Liver (tissue), 9 donors: ENCODE results near the gene NOP16. TPM values are rescaled to one million over a fixed set of nuclear protein-coding genes. Genes with fewer than 3 reads are reported as not detected.

Experiments used
- DNase-seq: peaks from one replicate; pipeline ENCODE4 v3.0.0-alpha.2; 2017; ENCODE audit warnings: low spot score
- H3K27ac ChIP-seq, 2 donors: one replicate each; pipeline ENCODE4 v1.7.0; 2013; ENCODE audit warnings: inconsistent platforms in 2 of 2, low read length in 2 of 2, control low read depth in 1 of 2, low read depth in 1 of 2, mild to moderate bottlenecking in 1 of 2
- H3K27me3 ChIP-seq, 4 donors: one replicate each; pipeline versions ENCODE4 v1.6.1 to v1.7.0; 2013; ENCODE audit warnings: low read length in 3 of 4, inconsistent platforms in 1 of 4, mild to moderate bottlenecking in 1 of 4, moderate library complexity in 1 of 4; ENCODE audit not compliant: control insufficient read depth in 4 of 4, insufficient read depth in 4 of 4
- H3K36me3 ChIP-seq, 4 donors: one replicate each; pipeline versions ENCODE4 v1.6.1 to v1.7.0; 2013; ENCODE audit warnings: low read length in 3 of 4, mild to moderate bottlenecking in 3 of 4, low read depth in 1 of 4, moderate library complexity in 1 of 4; ENCODE audit not compliant: control insufficient read depth in 4 of 4, insufficient read depth in 3 of 4
- H3K4me1 ChIP-seq, 4 donors: one replicate each; pipeline versions ENCODE4 v1.6.1 to v1.7.0; 2013; ENCODE audit warnings: low read length in 3 of 4, mild to moderate bottlenecking in 3 of 4, moderate library complexity in 1 of 4; ENCODE audit not compliant: control insufficient read depth in 4 of 4, insufficient read depth in 4 of 4
- H3K4me3 ChIP-seq, 3 donors: one replicate each; pipeline versions ENCODE4 v1.6.1 to v1.7.0; 2013; ENCODE audit warnings: low read length in 3 of 3, control low read depth in 1 of 3, low read depth in 1 of 3, mild to moderate bottlenecking in 1 of 3
- H3K9ac ChIP-seq, 2 donors: one replicate each; pipeline ENCODE4 v1.7.0; 2013; ENCODE audit warnings: low read length in 2 of 2, mild to moderate bottlenecking in 2 of 2, moderate library complexity in 2 of 2, control low read depth in 1 of 2, low read depth in 1 of 2
- H3K9me3 ChIP-seq, 4 donors: one replicate each; pipeline versions ENCODE4 v1.6.1 to v1.7.0; 2013; ENCODE audit warnings: low read length in 3 of 4; ENCODE audit not compliant: control insufficient read depth in 4 of 4
- FOXA2 ChIP-seq: IDR thresholded peaks from 2 replicates; pipeline ENCODE4 v1.6.1; 2016; ENCODE audit warnings: antibody characterized with exemption
- GABPA ChIP-seq, 2 donors: IDR thresholded peaks in 1 of 2; conservative IDR thresholded peaks in 1 of 2; 2 replicates each; pipeline ENCODE4 v1.6.1; 2016; ENCODE audit warnings: antibody characterized with exemption in 2 of 2, mild to moderate bottlenecking in 1 of 2, moderate library complexity in 1 of 2
- HNF4A ChIP-seq, 2 donors: conservative IDR thresholded peaks; 2 replicates each; pipeline ENCODE4 v1.6.1; 2016; ENCODE audit warnings: antibody characterized with exemption in 2 of 2, mild to moderate bottlenecking in 2 of 2
- HNF4G ChIP-seq: IDR thresholded peaks from 2 replicates; pipeline ENCODE4 v1.6.1; 2016; ENCODE audit warnings: antibody characterized with exemption
- JUND ChIP-seq, 2 donors: IDR thresholded peaks; 2 replicates each; pipeline ENCODE4 v1.6.1; 2016; ENCODE audit warnings: antibody characterized with exemption in 2 of 2
- RAD21 ChIP-seq, 2 donors: IDR thresholded peaks; 2 replicates each; pipeline ENCODE4 v1.6.1; 2016; ENCODE audit warnings: antibody characterized with exemption in 2 of 2, mild to moderate bottlenecking in 2 of 2
- RXRA ChIP-seq, 2 donors: IDR thresholded peaks; 2 replicates each; pipeline ENCODE4 v1.6.1; 2017 to 2018; ENCODE audit warnings: antibody characterized with exemption in 2 of 2, mild to moderate bottlenecking in 1 of 2
- SP1 ChIP-seq: IDR thresholded peaks from 2 replicates; pipeline ENCODE4 v1.6.1; 2018; ENCODE audit warnings: antibody characterized with exemption, mild to moderate bottlenecking
- TAF1 ChIP-seq: conservative IDR thresholded peaks from 2 replicates; pipeline ENCODE4 v1.6.1; 2016; ENCODE audit warnings: antibody characterized with exemption, mild to moderate bottlenecking
- YY1 ChIP-seq: IDR thresholded peaks from 2 replicates; pipeline ENCODE4 v1.6.1; 2016; ENCODE audit warnings: antibody characterized with exemption, mild to moderate bottlenecking
- WGBS: extraction: QIAGEN DNeasy Blood & Tissue Kit; methylation state at CpG from one replicate; pipeline ENCODE4 v1.1.7; 2013; 5-methylcytosine and 5-hydroxymethylcytosine counted together
- polyA plus RNA-seq, 2 donors: library from polyadenylated mRNA; stranded (reverse) in 1 of 2; unstranded in 1 of 2; fragments of 200-250 nt in 1 of 2; fragments of >200 nt in 1 of 2; fragmentation: Nextera tagmentation in 1 of 2; extraction: Ambion mirVana in 1 of 2; gene quantifications; one replicate each; pipeline versions ENCODE4 v1.2.1 to v1.2.3, GENCODE V29; 2013 to 2015
- total RNA-seq, 2 donors: library from RNA; depleted of rRNA; stranded (reverse); fragments of >200 nt; gene quantifications; one replicate each; pipeline ENCODE4 v1.2.3, GENCODE V29; 2014
- TF ChIP-seq, protein P1 (sequence below): IDR thresholded peaks from 2 replicates; pipeline ENCODE4 v1.6.1; 2016; ENCODE audit warnings: antibody characterized with exemption
- TF ChIP-seq, protein P2 (sequence below): fragments of 150-350 bp; IDR thresholded peaks from 2 replicates; pipeline ENCODE4 v1.5.1; 2017; ENCODE audit warnings: improper control_type of control experiment, low read depth, low read length; ENCODE audit not compliant: missing input control
- TF ChIP-seq, protein P3 (sequence below): IDR thresholded peaks from 2 replicates; pipeline ENCODE4 v1.6.1; 2016; ENCODE audit warnings: antibody characterized with exemption, mild to moderate bottlenecking
- TF ChIP-seq, protein P4 (sequence below): IDR thresholded peaks from 2 replicates; pipeline ENCODE4 v1.6.1; 2016; ENCODE audit warnings: antibody characterized with exemption
- TF ChIP-seq, protein P5 (sequence below): IDR thresholded peaks from 2 replicates; pipeline ENCODE4 v1.6.1; 2016; ENCODE audit warnings: antibody characterized with exemption
- donor health status: healthy.
- donor health status: healthy.
- donor health status: healthy.
- donor health status: healthy.
- donor health status: healthy.

Gene NOP16
- total and polyA plus RNA-seq, 4 donors: 6.1 to 41.2 (median 17.2) TPM

DNA sequence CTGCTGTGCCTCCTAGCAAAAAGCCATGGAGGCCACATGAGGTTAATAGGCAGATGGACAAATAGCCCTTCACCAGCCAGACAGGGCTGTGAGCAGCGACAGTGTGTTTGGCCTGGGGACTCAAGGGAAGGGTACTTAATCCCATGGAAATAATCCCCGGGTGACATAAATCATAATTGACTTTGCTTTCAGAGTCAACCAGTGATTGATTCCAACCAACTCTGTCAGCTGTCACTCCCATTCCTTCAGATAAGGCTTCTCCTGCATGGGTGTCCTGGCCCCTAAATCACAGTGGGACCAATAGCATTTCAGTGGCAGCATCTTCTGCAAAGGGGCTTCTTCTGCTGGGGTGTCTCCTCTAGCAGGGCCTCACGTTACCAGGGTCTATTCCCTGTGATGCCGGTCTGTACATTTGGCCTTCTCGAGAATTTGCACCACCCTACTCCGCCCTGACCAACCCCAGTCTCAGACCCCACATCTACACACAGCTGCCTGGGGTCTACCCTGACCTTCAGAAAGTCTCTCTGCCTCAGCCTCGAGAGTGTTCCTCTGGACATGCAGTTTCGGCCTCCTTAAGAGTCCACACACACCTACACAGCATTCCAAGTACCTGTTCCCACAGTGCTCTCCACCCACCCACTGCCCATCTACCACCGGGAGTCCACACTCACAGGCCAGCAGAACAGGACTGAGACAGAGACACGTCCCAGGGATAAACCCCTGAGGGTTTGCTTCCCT, 24.3 kb upstream of the NOP16 start:
- Histone ChIP-seq H3K4me1 (peaks cover 4 to 19% (median 11%) of the 10 kb centered on the region in 4 donors), H3K4me3 (no peak overlapping the region), H3K27me3 (no peaks in the 10 kb centered on the region), H3K9ac (no peak overlapping the region), H3K36me3 (peaks cover 0 to 15% (median 3%) of the 10 kb centered on the region in 4 donors), H3K9me3 (no peaks in the 10 kb centered on the region), H3K27ac (no peak overlapping the region)
- 93% methylated on average over 10 of the region's 10 CpGs for WGBS
- TF ChIP-seq, protein P1, sequence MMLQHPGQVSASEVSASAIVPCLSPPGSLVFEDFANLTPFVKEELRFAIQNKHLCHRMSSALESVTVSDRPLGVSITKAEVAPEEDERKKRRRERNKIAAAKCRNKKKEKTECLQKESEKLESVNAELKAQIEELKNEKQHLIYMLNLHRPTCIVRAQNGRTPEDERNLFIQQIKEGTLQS: no peak
- TF ChIP-seq YY1 (no peak), TAF1 (no peak), GABPA (IDR thresholded peaks at IDR 0.05 in 1 of 2, conservative IDR thresholded peaks at IDR 0.05 in 1 of 2) (no peak), RAD21 (IDR thresholded peaks at IDR 0.05) (no peak), SP1 (no peak), HNF4G (no peak), FOXA2 (no peak), JUND (IDR thresholded peaks at IDR 0.05) (no peak), RXRA (IDR thresholded peaks at IDR 0.05) (no peak), HNF4A (conservative IDR thresholded peaks at IDR 0.05) (no peak)
- TF ChIP-seq, protein P2, sequence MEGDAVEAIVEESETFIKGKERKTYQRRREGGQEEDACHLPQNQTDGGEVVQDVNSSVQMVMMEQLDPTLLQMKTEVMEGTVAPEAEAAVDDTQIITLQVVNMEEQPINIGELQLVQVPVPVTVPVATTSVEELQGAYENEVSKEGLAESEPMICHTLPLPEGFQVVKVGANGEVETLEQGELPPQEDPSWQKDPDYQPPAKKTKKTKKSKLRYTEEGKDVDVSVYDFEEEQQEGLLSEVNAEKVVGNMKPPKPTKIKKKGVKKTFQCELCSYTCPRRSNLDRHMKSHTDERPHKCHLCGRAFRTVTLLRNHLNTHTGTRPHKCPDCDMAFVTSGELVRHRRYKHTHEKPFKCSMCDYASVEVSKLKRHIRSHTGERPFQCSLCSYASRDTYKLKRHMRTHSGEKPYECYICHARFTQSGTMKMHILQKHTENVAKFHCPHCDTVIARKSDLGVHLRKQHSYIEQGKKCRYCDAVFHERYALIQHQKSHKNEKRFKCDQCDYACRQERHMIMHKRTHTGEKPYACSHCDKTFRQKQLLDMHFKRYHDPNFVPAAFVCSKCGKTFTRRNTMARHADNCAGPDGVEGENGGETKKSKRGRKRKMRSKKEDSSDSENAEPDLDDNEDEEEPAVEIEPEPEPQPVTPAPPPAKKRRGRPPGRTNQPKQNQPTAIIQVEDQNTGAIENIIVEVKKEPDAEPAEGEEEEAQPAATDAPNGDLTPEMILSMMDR: no peak
- TF ChIP-seq, protein P3, sequence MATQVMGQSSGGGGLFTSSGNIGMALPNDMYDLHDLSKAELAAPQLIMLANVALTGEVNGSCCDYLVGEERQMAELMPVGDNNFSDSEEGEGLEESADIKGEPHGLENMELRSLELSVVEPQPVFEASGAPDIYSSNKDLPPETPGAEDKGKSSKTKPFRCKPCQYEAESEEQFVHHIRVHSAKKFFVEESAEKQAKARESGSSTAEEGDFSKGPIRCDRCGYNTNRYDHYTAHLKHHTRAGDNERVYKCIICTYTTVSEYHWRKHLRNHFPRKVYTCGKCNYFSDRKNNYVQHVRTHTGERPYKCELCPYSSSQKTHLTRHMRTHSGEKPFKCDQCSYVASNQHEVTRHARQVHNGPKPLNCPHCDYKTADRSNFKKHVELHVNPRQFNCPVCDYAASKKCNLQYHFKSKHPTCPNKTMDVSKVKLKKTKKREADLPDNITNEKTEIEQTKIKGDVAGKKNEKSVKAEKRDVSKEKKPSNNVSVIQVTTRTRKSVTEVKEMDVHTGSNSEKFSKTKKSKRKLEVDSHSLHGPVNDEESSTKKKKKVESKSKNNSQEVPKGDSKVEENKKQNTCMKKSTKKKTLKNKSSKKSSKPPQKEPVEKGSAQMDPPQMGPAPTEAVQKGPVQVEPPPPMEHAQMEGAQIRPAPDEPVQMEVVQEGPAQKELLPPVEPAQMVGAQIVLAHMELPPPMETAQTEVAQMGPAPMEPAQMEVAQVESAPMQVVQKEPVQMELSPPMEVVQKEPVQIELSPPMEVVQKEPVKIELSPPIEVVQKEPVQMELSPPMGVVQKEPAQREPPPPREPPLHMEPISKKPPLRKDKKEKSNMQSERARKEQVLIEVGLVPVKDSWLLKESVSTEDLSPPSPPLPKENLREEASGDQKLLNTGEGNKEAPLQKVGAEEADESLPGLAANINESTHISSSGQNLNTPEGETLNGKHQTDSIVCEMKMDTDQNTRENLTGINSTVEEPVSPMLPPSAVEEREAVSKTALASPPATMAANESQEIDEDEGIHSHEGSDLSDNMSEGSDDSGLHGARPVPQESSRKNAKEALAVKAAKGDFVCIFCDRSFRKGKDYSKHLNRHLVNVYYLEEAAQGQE: no peak
- TF ChIP-seq, protein P4, sequence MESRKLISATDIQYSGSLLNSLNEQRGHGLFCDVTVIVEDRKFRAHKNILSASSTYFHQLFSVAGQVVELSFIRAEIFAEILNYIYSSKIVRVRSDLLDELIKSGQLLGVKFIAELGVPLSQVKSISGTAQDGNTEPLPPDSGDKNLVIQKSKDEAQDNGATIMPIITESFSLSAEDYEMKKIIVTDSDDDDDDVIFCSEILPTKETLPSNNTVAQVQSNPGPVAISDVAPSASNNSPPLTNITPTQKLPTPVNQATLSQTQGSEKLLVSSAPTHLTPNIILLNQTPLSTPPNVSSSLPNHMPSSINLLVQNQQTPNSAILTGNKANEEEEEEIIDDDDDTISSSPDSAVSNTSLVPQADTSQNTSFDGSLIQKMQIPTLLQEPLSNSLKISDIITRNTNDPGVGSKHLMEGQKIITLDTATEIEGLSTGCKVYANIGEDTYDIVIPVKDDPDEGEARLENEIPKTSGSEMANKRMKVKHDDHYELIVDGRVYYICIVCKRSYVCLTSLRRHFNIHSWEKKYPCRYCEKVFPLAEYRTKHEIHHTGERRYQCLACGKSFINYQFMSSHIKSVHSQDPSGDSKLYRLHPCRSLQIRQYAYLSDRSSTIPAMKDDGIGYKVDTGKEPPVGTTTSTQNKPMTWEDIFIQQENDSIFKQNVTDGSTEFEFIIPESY: no peak
- TF ChIP-seq, protein P5, sequence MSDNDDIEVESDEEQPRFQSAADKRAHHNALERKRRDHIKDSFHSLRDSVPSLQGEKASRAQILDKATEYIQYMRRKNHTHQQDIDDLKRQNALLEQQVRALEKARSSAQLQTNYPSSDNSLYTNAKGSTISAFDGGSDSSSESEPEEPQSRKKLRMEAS: no peak
- no peak for DNase-seq
